HG02981 (cell line): ENCODE measurements around the gene C15orf62.

Source experiments
- ATAC-seq: cut with Tn5 transposase; IDR thresholded peaks from one replicate; pipeline ENCODE4 v1.9.1; 2021; ENCODE audit warnings: mild to moderate bottlenecking, moderate library complexity; ENCODE audit not compliant: unreplicated experiment

C15orf62 gene, protein sequence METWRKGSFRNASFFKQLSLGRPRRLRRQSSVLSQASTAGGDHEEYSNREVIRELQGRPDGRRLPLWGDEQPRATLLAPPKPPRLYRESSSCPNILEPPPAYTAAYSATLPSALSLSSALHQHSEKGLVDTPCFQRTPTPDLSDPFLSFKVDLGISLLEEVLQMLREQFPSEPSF

DNA sequence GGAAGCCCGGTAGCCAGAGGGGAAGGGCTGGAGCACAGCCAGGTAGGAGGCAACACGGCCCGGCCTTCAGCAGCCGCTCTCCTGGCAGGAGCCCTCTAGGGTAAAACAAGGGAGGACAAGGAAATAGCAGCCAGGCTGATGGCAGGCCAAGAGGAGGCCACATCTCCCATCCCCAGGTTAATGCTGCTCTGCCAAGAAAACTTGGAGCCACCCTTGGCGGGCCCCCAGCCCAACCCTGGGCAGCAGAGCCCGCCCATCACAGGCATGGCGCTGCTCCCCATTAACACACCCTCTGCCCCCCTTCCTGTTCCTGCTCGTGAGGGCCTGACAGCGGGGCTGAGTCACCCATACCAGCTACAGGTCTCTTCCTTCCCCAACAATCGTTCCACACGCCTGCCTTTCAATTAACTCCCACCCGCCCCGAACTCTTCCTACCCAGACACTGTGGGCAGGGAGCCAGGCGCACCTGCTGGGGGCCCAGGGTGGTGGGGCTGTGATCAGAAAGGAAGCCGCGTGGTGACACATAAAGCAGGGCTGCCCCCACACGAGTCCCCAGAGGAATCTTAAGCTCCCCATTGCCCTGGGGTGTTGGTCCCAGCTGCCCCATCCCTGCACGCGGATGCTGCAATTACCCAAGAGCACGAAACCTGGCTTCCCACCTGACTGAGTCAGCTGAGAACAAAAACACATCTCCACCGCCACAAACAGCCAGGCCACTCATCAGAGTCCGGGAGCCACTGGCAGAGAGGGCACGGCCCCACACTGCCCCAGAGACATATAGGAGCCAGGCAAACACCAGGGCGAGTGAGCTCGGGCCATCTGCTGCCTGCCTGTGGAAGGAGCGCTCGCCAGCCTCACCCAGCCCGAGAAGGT, at the start of gene C15orf62:
Gene C15orf62 (plus strand): TSS at position 707 of the 873 bp plus-strand sequence. CDS start 516 bp downstream, outside the sequence.
- ATAC-seq, result peak; percentile 41

DNA sequence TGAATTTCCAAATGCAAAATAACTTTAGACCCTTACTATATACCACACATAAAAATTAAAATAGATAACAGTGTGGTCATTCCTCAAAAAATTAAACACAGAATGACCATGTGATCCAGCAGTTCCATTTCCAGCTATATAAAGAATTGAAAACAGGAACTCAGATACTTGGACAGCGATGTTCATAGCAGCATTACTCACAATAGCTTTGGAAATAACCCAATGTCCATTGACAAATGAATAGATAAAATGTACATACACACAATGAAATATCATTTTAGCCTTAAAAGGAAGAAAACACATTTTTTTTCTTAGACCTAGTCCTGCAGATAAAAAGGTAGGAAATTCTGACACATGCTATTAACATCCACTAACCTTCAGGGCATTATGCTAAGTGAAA, 48.1 kb upstream of the C15orf62 start:
- no peak for ATAC-seq

DNA sequence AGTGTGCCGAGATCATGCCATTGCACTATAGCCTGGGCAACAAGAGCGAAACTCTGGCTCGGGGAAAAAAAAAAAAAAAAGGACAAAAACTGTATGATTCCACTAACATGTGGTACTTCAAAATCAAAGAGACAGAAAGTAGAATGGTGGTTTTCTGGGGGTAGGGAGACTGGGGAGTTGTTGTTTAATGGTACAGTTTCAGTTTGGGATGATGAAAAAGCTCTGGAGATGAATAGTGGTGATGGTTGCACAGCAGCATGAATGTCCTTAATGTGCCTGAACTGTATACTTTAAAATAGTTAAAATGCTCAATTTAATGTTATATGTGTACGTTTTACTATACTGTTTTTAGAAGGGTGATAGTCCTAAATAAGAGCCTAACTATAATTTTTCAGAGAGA, 47.4 kb upstream of the C15orf62 start:
- no peak for ATAC-seq

DNA sequence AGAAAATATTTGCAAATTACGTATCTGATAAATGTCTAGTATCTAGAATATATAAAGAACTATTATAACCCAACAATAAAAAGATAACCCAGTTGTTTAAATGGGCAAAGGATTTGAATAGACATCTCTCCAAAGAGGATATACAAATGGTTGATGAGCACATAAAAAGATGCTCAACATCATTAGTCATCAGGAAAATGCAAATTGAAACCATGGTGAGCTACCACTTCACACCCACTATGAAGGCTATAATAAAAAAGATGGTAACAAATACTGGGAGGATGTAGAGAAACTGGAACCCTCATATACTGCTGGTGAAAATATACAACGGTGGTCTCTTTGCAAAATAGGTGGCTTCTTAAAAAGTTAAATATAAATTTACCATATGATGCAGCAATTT, 46.8 kb upstream of the C15orf62 start:
- no peak for ATAC-seq

DNA sequence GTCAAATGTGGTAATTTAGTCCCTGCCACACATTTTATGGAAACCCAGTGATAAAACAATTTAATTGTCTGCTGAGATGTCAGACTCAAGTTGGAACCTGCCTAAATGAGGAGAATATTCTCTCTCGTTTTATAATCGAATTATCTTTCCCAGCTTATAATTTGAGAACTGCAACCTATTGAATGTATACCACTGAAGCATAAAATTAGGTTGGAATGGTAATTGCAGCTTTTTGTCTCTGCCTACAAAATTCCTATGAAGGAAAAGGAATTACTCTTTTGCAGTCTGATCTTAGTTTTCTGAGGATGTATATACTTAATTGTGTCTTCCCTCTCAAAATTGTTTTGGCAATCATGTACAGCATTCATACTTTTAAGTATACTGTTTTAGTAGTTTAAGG, 45.9 kb upstream of the C15orf62 start:
- no peak for ATAC-seq

DNA sequence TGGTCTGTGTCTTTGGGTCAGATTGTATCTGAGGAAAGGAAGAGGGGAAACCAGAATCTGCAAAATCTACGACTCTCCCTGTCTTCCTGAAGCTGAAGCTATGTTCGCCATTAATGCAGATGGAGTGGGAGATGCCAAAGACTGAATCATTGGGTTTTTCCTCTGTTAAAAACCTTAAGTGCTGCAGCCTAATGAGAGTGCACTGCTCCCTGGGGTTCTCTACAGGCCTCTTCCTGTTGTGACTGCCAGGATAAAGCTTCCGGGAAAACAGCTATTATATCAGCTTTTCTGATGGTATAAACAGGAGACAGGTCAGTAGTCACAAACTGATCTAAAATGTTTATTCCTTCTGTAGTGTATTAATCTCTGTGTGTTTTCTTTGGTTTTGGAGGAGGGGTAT, 38.7 kb upstream of the C15orf62 start:
- ATAC-seq, result no peak

DNA sequence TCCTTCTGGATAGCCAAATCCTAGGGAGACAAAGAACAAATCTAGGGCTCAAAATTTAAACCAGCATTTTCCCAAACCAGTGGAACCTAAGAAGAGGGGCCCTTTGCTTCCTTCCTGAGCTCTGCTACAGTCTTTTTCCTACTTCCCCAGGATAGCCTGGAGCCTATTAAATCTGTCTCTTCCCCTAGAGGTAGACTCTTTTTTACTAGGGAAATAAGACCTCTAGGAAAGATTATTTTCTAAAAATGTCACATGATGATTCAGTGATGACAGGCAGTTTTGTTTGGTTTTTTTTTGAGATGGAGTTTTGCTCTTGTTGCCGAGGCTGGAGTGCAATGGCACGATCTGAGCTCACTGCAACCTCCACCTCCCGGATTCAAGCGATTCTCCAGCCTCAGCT, 33.2 kb upstream of the C15orf62 start:
- ATAC-seq, result no peak

DNA sequence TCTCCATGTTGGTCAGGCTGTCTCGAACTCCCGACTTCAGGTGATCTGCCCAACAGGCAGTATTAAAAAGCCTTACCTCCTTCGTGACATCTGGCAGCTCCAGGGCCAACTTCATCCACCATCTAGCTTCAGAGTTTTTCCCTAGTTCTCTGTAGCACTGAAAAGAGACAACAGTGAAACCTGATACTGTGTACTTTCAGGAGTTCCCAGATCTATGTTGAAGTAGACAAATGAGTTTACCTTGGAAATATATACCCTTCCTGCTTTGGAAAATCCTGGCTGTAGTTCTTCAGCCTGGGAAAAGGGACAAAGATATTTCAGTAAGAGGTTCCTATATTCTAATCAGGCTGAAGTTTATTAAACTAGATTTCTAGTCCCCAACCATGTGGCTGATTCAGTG, 32.7 kb upstream of the C15orf62 start:
- no peak for ATAC-seq

DNA sequence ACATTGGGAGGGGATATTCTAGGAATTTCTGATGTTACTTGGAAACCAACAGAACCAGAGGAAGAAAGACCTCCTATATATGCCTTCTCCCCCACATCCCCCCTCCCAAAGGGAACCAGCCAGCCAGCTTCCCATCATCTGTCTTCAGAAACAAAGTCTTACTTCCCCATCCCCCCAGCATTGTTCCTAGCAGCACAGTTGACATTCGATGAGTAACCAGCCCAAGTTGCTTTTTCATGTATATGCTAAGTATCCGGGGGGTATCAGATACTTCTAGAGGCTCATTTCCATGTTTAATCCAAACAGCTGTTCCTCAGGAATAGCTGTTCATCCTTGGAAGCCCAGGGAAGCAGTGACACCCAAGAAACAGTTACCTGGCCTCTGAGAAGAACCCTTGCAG, 30.7 kb upstream of the C15orf62 start:
- ATAC-seq, result no peak

DNA sequence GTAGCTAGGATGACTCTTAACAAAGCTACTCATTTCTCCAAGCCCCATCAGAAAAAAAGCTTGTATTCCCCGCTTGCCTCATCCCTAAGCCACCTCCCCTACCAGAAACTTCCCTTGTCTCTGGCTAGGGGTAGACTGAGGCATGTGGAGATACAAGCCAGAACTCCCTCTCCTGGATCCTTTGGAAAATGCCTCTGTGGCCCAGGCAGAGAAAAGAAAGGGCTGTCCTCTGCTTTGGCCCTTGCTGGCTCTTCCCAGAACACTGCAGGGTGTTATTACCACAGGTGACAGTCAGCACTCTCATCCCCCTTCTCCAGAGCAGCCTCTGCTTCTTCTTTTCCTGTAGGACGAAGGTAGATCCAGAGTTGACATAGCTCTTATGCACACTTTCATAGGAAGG, 29.9 kb upstream of the C15orf62 start:
- no peak for ATAC-seq

DNA sequence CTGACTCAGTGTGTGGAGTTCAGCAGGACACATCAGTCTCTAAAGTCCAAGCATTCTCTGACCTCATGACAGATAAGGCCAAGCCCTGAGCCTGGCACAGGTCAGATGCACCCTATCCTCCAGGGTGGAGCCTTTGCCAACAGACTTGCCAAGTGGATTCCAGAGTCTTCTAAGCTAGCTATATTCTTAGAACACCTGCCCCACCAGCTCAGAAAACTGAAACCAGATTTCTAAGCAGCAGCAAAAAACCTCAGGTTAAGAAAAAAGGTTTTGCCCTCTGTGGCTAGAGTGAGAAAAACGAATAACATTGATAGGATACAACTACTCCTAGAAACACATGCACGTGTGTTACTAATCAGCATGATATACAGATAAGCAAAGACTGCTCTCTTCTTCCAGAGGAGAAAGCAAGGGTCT, 26.3 kb upstream of the C15orf62 start:
- ATAC-seq, result no peak

DNA sequence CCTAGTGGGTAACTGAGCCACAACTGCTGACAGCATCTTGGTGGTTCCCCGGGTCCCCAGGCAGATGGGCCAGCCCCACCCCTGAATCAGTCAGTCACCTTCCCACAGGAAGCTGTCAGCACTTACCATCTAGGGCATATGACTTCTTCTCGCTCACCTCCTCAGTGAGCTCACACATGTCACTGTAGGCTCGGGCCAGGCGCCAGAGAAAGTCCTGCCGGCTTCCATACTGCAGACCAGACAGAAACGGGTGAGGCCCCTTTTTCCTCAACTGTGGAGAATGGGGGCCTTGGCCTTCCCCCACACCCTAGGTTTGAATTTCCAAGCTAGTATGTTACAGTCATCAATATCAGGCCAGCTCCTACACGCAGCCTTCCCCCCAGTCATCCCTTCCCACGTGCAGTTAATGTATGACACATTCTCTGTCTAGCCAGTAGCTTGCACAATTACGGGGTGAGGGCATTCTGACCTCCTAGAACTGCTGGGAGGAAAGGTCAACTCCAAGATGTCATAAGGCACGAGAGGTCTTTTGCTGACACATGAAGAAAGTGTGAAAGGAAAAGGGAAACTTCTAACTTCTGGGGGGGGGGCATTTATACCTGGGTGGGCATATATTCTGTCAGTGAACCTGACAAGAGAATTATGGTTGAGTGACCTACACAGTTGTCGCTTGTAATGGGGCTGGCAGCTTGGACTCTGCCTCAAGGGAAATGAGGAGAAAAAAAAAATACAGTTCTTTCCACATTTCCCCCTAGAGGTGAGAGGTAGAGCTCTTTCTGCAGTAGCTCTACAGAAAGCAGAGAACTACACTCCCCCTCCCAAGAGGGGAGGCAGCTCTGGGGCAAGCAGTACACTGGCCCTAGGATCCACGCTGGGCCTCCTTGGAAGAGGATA, 25.6 kb upstream of the C15orf62 start:
- ATAC-seq, result no peak

DNA sequence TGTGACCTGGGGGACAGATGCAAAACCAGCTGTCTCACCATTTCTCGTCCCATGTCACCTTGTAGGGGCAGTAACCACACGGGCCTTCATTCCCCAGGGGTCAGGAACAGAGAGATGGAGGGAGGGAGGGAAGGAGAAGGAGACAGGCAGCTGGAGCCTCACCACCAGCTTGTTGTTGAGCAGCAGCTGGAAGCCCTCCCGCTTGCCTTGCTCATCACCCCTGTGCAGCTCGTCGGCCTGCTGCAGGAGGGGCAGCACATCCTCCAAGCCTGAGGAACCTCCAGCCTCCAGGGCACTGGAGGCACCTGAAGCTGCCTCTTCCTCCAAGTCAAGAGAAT, 25.0 kb upstream of the C15orf62 start:
- ATAC-seq, result no peak

DNA sequence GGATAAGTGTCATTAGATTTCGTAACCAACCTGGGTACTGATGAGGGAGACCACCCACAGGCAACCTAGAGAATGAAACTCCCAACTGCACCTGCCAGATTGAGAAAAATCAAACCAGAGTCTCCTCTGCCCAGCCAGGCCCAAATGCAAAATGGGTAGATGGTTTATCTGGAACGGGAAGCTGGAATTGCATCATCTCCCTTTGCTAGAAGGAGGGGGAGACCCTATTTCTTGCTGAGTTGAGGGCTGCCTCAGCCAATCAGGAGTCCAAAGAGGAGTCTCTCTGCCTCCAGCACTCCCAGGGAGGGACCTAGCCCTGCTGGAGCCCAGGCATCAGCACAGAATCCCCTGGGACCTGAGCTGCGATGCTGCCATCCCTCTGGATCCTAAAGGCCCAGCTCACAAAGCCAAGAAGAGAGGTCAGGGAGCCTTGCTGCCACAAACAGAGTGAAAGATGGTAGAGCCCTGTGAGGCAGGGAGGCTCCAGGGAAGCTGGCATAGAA, 22.8 kb upstream of the C15orf62 start:
- no peak for ATAC-seq

DNA sequence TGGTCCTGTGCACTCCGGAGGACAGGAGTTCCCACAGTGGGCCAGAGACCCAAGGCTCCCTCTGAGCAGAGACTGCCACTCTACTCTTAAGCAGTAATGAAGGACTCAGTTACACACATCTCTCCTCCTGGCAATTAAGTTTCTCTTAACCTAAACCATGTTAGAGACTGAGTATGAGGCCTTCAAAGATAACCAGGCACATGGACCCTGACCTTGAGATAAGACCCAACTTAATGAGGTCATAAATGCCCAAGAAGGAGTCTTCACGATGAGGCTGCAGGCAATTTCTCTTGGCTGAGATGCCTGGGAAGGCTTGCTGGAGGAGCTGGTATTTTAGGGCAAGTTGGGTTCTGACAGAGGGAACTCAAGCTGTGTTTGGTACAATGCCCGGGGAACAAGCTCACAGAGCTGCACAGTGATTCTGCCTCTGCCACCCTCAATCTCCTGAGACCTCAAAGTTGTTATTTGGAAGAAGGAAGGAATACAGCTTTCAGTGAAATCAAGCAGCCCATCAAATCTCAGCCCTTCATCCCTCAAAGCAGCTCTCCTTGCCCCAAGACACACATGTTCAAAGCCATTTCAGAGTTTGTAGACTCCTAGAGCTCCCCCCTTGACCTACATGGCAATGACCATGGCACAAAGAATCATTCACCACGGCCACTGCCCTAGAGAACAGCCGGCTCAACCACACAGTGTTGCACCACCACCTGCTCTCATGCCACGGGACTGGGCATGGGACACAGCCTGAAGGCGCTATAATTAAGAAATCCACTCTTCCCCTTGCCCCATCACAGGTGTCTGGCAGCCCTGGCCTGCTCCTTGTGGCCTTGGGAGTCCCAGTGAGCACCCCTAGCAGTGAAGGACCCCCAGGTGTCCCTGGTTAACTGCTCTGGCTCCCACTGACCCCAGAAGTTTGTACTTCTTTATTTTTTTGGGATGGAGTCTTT, 21.8 kb upstream of the C15orf62 start:
- no peak for ATAC-seq

DNA sequence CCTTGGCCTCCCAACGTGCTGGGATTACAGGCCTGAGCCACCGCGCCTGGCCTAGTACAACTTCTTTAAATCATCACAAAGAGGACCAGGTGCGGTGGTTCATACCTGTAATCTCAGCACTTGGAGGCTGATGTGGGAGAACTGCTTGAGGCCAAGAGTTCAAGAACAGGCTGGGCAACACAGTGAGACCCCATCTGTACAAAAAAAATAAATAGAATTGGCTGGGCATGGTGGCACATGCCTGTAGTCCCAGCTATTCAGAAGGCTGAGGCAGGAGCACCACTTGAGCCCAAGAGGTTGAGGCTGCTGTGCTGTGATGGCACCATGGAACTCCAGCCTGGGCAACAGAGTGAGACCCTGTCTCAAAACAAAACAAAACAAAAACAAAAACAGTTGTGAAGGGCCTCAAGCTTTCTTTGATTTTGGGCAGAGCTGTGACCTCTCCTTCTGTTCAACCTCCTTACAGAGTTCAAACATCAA, 20.6 kb upstream of the C15orf62 start:
- ATAC-seq, result no peak

DNA sequence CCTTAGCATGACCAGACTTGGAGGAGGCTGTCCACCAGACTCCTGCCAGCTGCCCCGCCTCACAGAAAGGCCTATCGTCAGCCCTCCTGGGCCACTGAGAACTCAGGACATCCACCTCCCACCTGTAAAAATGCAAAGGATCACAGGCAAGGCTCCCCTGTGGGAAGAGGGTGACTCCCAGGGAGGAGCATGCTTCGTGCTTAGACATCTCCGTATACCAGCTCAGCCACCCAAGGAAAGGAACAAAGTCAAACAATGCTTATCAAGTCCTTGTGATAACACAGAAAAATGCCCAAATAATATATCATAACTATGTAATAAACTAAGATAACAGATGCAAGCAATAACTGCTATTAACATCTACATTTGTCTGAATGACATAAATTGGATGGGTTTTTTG, 18.9 kb upstream of the C15orf62 start:
- ATAC-seq, result no peak

DNA sequence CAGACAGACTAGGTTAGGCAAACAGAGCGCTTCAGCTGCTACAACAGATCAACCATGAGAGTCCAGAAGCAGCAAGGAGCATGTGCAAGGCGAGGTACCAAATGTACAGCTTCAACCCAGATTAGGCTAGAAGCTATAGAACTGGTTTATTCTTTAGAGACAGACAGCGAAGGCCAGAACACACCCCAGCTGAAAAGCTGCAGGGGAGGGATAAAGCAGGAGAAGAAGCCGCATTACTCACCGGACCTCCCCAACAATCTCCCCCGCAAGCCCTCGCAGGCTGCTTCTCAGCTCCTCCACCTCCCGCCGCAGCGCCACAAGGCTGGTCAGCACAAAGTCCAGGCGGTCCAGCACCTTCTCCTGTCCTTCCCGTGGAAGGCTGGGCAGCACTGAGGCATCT, 18.0 kb upstream of the C15orf62 start:
- ATAC-seq, result no peak

DNA sequence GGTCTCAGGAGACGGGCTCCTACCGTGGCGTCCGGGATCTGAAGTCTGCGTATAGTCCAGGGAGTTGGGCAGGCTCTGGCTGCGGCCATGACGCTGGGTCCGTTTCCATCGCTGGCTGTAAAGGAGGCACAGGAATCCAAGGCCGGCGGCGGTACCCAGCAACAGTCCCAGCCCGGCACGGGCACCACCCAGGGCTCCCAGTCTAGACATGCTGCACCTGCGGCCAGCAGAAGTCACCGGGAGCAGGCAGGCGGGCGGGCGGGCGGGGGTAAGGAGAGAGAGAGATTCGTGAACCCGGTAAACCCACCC, 15.3 kb upstream of the C15orf62 start:
- ATAC-seq, result no peak
